Mucosa of descending colon (tissue), 3 donors: ENCODE results near the gene FBN1. TPM values are rescaled to one million over a fixed set of nuclear protein-coding genes. Genes with fewer than 3 reads are reported as not detected.

Experiments
- ATAC-seq: fragments of 200-7000 bp; cut with Tn5 transposase; one replicate; pipeline ENCODE4 v1.9.1; 2020; ENCODE audit warnings: mild to moderate bottlenecking, moderate library complexity
- DNase-seq, 3 donors: peaks; one replicate each; pipeline ENCODE4 v3.0.0-alpha.2; 2020
- H3K36me3 ChIP-seq: fragments of 200-600 bp; one replicate; pipeline ENCODE4 v1.8.0; 2021; ENCODE audit warnings: low read depth, mild to moderate bottlenecking
- H3K4me1 ChIP-seq: fragments of 200-600 bp; one replicate; pipeline ENCODE4 v1.8.0; 2021; ENCODE audit warnings: low read depth, mild to moderate bottlenecking
- H3K4me3 ChIP-seq: fragments of 200-600 bp; one replicate; pipeline ENCODE4 v1.8.0; 2021; ENCODE audit warnings: mild to moderate bottlenecking
- H3K9me3 ChIP-seq: fragments of 200-600 bp; one replicate; pipeline ENCODE4 v1.8.0; 2021; ENCODE audit warnings: mild to moderate bottlenecking
- intact Hi-C, 2 donors: fragments of 100-400 bp; cut with DNase I in 1 of 2; cut with micrococcal nuclease in 1 of 2; formaldehyde crosslinking; loops; one replicate each; pipeline versions ENCODE4 v1.11.0 to v1.11.1; 2022; cut with DNase I, micrococcal nuclease
- total RNA-seq, 3 donors: library from RNA; stranded (reverse); fragmentation: NEBNext Ultra II Directional in 2 of 3; extraction: Animal tissue kit (Norgen Biotek cat#: 25700) in 2 of 3; gene quantifications; one replicate each; pipeline versions ENCODE4 v1.2.1 to v1.2.4, GENCODE V29; 2021 to 2023
- TF ChIP-seq, protein P1 (sequence below): fragments of 200-600 bp; IDR thresholded peaks from one replicate; pipeline ENCODE4 v1.8.0; 2022; ENCODE audit warnings: antibody characterized with exemption, mild to moderate bottlenecking
- donor health status: DM: no; HTN: no; CAD: no; lungs with moderate emphysema.
- donor health status: DM: no; HTN: no; CAD: no.
- donor health status: DM: no; HTN: yes; CAD: no.

Gene FBN1
- total RNA-seq, 3 donors from 2014 or later = 9.3 to 47.9 (median 35.9) TPM

DNA sequence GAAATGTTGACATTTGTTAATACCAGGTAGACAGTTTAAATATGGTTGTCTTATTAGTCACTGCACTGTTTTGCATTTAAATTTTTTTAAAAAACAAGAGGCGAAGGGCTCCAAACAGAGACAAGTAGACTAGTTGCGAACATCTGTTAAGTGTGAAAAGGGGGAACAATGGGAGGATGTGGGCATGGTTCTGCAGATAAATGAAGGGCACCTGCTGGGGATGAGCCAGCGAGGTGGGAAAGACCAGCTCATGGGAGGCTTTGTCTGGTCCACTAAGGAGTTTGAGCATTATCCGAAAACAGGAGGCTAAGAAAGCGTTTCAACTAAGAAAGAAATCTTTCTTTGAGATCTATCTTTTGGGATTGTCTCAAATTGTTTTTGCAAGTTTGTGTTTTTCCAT is 72.7 kb downstream of the FBN1 start:
- Histone ChIP-seq H3K4me1 (no peaks in the 10 kb centered on the region), H3K9me3 (no peaks in the 10 kb centered on the region), H3K36me3 (no peaks in the 10 kb centered on the region), H3K4me3 (no peak overlapping the region)
- intact Hi-C loops = no loop called here
- no peak for DNase-seq
- ATAC-seq = no peak
- TF ChIP-seq, protein P1, sequence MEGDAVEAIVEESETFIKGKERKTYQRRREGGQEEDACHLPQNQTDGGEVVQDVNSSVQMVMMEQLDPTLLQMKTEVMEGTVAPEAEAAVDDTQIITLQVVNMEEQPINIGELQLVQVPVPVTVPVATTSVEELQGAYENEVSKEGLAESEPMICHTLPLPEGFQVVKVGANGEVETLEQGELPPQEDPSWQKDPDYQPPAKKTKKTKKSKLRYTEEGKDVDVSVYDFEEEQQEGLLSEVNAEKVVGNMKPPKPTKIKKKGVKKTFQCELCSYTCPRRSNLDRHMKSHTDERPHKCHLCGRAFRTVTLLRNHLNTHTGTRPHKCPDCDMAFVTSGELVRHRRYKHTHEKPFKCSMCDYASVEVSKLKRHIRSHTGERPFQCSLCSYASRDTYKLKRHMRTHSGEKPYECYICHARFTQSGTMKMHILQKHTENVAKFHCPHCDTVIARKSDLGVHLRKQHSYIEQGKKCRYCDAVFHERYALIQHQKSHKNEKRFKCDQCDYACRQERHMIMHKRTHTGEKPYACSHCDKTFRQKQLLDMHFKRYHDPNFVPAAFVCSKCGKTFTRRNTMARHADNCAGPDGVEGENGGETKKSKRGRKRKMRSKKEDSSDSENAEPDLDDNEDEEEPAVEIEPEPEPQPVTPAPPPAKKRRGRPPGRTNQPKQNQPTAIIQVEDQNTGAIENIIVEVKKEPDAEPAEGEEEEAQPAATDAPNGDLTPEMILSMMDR = no peak

DNA sequence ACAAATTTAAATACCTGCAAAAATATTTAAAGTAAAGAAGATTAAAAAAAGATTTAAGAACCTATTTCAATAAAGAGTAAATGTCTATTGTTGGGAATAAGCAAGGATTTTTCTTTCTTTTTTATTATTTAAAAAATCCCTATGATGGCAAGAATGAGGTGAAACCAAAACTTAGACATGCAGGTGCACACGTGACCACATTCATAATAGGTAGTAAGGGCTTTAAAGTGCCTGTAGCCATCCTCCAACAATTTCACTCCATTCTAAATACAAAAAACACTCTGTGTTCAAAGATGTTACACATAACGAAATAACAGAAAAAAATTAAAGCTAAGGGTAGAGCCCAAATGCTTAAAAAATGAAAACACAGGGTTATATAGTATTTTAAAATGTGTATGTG is 74.0 kb downstream of the FBN1 start:
- H3K4me3 ChIP-seq = no peak overlapping the region
- no peaks in the 10 kb centered on the region for H3K9me3 ChIP-seq
- H3K4me1 ChIP-seq = no peaks in the 10 kb centered on the region
- DNase-seq (no peak), ATAC-seq (no peak)
- TF ChIP-seq, protein P1 = no peak
- intact Hi-C loops = no loop called here
- no peaks in the 10 kb centered on the region for H3K36me3 ChIP-seq

DNA sequence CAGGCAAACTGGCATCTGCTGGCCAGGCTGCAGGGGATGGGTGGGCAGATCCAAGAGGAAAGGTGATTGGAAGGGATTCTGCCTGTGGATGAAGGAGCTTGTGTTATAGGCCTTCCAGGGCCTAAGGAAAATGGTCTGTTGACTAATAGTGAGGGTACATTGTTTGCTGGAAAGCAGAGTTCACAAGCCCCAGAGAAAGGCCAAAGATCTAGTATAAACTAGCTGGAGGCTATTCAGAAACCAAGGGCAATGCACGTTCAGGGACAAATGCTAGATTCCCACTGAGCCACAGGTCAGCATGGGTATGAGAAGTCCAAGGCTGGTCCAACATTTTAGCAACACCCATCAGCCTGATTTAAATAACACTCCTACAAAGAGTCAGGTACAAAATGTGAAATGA is 74.7 kb downstream of the FBN1 start:
- intact Hi-C loops = no loop called here
- H3K4me3 ChIP-seq = no peak overlapping the region
- TF ChIP-seq, protein P1 = no peak
- H3K9me3 ChIP-seq = no peaks in the 10 kb centered on the region
- no peaks in the 10 kb centered on the region for H3K4me1 ChIP-seq
- no peak for ATAC-seq
- H3K36me3 ChIP-seq = no peaks in the 10 kb centered on the region
- no peak for DNase-seq

DNA sequence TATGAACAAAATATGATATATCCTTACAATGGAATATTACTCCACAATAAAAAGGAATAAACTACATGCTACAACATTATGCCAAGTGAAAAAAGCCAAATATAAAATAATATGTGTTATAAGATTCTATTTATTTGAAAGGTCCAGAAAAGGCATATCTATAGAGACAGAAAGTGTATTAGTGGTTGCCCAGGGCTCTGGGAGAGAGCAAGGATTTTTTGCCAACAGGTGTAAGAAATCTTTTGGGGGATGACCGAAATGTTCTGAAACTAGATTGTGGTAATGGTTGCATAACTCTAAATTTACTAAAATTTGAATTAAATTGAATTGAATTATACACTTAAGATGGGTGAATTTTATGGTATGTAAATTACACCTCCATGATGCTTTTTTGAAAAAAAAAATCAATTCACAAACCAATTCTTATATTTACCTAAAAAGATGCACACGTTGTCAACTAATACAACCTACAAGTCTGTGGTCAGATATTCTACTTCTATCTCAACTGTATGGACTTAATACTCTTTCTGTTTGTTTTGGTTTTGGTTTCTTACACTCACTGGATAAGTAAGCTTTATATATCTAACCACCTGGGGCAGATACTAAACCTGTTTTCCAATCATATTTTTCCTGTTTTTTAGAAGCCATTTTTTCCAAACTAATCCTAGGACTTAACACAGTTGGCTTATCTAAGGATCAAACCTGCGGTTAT is 75.8 kb downstream of the FBN1 start:
- Histone ChIP-seq H3K4me1 (no peaks in the 10 kb centered on the region), H3K36me3 (no peaks in the 10 kb centered on the region), H3K4me3 (no peak overlapping the region), H3K9me3 (no peaks in the 10 kb centered on the region)
- DNase-seq (no peak), ATAC-seq (no peak)
- TF ChIP-seq, protein P1 = no peak
- intact Hi-C loops = no loop called here

DNA sequence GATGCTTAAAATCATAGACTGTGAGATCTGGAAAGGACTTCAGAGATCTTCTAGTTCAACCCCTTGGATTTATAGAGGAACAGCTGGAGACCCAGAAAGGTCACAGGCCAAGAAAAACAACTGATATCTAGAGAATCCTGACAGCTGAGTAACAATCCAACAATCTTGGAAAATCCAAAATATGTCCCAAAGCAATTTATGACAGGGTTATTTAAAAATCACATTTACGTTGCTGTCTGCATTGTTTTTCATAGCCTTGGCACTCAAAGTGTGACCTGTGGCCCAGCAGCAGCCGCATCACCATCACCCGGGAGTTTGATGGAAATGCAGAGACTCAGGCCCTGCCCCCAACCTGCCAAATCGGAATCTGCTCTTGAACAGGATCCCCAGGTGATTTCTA is 78.8 kb downstream of the FBN1 start:
- no peaks in the 10 kb centered on the region for H3K9me3 ChIP-seq
- no peaks in the 10 kb centered on the region for H3K36me3 ChIP-seq
- H3K4me1 ChIP-seq = no peaks in the 10 kb centered on the region
- DNase-seq = no peak
- intact Hi-C loops = no loop called here
- TF ChIP-seq, protein P1 = no peak
- no peak for ATAC-seq
- no peak overlapping the region for H3K4me3 ChIP-seq
